Fibroblast of skin of right quadriceps (primary cell): ENCODE data around the gene OPHN1.
"Not testable (repeated sequence)": the region's sequence is repeated elsewhere in the genome, so short reads cannot be mapped to it uniquely, and the experiment has no call there.

Experiments used
- DNase-seq: peaks from one replicate; pipeline ENCODE4 v3.0.0-alpha.2; 2013

Gene OPHN1

DNA sequence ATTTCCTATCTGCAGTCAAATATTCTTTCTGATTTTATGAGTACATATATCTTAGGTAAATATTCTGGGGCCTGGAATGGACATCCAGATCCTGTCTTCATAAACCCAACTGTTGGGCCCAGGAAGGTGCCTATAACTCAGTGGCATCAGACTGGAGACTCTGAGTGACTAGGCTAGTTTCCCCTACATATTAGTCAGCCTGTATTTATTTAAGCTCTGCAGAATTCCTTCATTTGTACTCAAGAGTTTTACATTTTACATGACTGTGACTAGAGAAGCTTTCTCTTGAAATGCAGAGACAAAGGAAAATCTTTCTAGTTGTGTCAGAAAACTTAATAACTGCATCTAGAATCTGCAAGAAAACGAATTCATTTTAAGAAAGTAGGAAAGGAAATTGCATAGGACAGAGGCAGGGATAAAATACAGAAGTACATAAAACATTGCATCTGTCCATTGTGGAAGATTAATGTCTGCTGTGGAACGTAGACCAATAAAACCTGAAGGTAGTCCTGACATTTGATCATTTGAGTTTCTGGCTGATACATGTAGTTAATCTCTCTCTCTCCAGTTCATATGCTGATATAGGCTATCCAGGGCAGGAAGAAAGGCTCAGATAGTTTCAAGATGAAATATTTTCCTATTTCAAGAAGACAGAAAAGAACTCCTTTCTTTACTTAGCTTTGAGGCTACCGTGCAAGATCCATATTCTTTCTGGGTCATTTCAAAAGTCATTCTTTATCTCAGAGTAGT, 78.2 kb downstream of the OPHN1 start:
- DNase-seq: no peak

GRCh38 chrX:68345025-68345424, 88.3 kb downstream of the OPHN1 start:
- DNase-seq: no peak

GRCh38 chrX:68343551-68343950, 89.7 kb downstream of the OPHN1 start:
- DNase-seq: no peak

DNA sequence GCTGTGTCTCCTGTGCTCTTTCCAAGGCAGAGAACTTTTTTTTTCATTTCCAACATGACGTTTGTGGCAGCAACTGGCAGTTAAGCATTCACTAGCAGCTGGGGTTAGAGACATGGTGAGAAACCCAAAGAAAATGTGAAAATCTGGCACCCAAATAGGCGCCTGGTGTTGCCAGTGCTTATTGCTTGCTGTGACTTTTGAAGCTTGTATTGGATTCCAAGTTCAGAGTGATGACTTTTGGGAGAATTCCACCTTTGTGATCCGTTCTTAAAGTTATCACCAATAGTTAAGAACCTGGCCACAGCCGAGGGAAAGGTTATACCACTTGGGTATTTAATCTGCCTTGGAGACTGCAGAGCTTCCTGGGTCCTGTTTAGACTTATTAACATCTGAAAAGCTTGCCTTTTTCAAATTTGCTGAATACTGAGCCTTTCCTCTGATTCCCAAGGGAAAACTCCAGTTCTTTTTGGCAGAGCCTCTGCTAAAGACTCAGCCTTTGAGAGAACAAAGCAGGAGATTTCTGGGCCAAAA, 101.0 kb downstream of the OPHN1 start:
- DNase-seq: peak; percentile 1

- not testable (repeated sequence) for DNase-seq
Observed at GRCh38 chrX:68326841-68327240, 106.5 kb downstream of the OPHN1 start.

GRCh38 chrX:68307769-68308168, 125.5 kb downstream of the OPHN1 start:
- DNase-seq: peak; percentile 79

GRCh38 chrX:68304602-68305001, 128.7 kb downstream of the OPHN1 start:
- DNase-seq: no peak

- peak; percentile 3 for DNase-seq
Observed at GRCh38 chrX:68299898-68300297, 133.4 kb downstream of the OPHN1 start.

- DNase-seq: peak; percentile 20
Observed at GRCh38 chrX:68292471-68292870, 140.8 kb downstream of the OPHN1 start.

DNA sequence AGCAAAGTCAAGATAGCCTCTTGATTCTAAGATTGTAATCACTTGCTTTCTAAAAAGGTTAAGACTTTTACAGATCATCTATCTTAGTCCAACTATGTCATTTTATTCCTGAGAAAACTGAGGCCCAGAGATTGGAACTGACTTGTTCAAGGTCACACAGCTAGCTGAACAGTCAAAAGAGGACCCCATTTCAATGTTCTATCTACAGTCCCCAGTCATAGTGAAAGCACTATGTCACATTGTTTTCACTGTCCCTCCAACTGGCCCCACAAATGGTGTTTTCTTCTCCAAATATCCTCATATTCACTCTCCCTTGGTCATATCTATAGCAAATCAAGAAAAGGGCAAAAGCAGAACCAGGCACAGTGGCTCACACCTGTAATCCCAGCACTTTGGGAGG, 145.2 kb downstream of the OPHN1 start:
- DNase-seq: no peak

DNA sequence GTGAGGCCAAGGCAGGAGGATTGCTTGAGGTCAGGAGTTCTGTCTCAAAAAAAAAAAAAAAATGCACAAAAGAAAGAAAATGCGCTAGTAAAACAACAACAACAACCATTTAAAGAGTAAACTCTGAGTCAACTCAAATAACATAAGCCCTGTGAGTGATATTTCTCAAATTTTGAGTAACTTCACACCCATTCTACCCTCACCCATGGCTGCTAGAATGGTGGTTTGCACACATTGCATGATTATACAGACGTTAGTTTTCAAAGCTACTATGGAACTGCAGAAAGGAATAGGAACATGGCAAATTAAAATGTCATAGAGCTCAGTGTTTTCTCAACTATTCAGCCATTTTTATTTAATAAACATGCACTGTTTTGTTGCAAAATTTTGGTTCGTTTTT, 145.9 kb downstream of the OPHN1 start:
- no peak for DNase-seq

- DNase-seq: no peak
Observed at GRCh38 chrX:68286980-68287379, 146.3 kb downstream of the OPHN1 start.

- no peak for DNase-seq
Observed at GRCh38 chrX:68286076-68286475, 147.2 kb downstream of the OPHN1 start.

DNA sequence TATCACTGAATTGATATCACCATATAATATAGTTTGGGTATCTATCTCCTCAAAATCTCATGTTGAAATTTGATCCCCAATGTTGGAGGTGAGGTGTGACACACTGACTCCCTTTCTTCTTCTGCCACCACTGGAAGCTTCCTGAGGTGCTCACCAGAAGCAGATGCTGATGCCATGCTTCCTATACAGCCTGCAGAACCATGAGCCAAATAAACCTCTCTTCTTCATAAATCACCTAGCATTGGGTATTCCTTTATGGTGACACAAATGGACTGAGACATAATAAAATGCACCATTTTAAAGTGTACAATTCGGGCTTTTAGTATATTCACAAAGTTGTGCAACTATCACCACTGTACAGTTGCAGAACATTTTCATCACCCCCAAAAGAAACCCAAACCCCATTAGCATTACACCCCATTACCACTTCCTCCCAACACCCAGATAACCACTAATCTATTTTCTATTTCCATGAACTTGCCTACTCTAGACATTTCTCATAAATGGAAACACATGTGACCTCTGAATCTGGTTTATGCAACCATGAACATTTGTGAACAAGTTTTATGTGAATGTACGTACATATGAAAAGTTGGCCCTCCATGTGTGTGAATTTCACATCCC, 148.9 kb downstream of the OPHN1 start:
- DNase-seq: no peak

DNA sequence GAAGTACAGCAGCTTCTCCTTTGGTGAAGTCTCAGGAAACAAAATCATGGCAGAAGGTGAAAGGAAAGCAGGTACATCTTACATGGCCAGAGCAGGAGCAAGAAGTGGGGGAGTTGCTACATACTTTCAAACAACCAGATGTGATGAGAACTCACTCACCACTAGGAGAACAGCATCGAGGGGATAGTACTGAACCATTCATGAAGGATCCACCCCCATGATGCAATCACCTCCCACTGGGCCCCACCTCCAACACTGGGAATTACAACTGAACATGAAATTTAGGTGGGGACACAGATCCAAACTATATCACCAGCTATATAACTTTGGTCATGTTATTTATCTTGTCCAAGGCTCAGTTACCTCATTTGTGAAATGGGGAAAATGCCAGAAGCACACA, 159.4 kb downstream of the OPHN1 start:
- peak; percentile 11 for DNase-seq

GRCh38 chrX:68264793-68265192, 168.5 kb downstream of the OPHN1 start:
- not testable (repeated sequence) for DNase-seq

DNA sequence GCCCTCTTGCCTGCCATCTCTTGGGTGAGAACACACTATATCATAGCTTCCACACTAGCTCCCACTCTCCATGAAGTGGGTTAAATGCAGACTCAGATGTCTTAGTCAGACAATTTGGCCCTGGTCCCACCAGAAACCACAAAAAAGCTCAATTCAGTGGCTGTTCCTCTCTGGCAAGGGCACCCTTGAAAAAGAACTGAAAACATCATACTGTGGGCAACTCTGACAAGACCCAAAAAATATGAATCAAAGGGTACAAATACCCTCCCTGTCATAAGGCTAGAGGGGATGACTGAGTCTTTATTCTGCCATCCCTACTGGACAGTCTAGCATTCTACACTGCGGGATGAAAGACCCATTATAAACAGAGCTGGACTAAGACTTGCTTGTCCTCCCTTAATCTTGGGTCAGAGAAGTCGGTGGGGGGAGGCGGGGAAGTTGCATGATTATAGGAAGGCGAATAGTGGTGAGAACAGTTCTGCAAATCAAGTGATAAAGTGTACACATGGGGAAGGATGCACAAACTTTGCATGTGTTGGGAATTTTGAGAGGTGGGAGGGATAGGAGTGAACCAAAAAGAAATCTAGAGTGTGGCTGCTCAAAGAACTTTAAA, 172.1 kb downstream of the OPHN1 start:
- DNase-seq: peak; percentile 4

- DNase-seq: no peak
Observed at GRCh38 chrX:68256990-68257389, 176.3 kb downstream of the OPHN1 start.

GRCh38 chrX:68254738-68255645, 178.3 kb downstream of the OPHN1 start:
- DNase-seq: no peak

DNA sequence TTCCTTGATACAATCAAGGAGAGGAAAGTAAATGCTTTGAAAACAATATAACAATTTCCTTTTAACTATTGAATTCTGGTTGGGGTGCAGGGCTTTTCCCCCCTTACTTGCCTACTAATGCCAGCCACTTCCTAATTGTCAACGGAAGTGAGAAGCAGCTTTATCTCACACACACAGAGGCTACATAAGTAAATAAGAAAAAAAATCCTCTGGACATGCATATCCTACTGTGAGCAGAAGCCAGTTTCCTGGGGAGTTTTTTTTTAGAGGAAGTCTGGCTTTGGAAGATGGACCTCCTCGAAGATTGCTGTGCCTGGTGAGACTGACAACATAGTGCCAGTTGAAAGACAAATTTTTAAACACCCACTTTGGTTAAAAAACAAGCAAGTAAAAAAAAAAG, 180.6 kb downstream of the OPHN1 start:
- DNase-seq: no peak

DNA sequence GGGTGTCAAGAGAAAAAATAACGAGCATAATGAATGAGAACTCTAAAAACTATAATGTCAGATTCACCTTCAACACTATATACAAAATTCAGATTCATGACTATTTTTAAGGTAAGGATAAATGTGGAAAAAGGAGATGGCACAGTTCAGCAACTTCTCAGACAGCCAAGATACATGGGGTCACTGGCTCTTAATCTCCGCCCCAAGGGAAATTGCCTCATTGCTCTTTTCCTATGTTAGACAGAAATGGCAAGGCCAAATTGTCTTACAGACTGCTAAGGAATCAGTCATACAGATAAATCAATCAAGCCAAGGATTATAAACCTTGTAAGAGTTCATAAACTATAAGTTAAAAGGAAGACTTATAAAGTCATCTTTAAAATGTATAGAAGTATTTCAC, 183.4 kb downstream of the OPHN1 start:
- no peak for DNase-seq

DNA sequence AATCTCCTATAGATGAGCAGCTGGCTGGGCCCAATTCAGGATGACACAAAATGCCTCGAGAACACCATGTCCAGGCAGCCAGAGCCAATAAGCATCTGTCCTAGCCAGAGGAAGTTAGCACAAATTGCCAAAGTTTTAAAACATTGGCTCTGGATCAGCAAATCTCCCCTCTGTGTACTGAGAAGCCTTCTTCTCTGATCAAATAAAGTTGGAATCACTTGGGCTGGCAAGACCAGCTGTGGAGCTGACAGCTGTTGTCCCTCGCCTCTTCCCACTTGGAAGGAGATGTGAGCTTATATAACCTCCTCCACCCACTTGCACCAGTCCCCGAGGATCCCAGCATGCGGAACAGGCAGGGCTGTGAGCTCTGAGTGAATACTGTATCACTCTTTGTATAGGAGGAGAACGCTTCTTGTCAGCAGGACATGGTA, 183.9 kb downstream of the OPHN1 start:
- DNase-seq: no peak

- DNase-seq: no peak
Observed at GRCh38 chrX:68238568-68238967, 194.7 kb downstream of the OPHN1 start.
